ENCODE results near the gene FSD2.
"Not testable (repeated sequence)": the region's sequence is repeated elsewhere in the genome, so short reads cannot be mapped to it uniquely, and the experiment has no call there.

FSD2 gene

GRCh38 chr15:82715003-82715402 is 90.9 kb downstream of the FSD2 start:
- no peak for DNase-seq

- DNase-seq, result no peak
These were observed 91.9 kb downstream of the FSD2 start for GRCh38 chr15:82714016-82714415.

GRCh38 chr15:82712036-82712435 is 93.8 kb downstream of the FSD2 start:
- no peak for DNase-seq

- DNase-seq, result no peak
These were observed 94.9 kb downstream of the FSD2 start for GRCh38 chr15:82710926-82711490.

GRCh38 chr15:82710208-82710555 is 95.7 kb downstream of the FSD2 start:
- no peak for DNase-seq

- DNase-seq, result peak; percentile 84 to 92
These were observed 96.3 kb downstream of the FSD2 start, which contains the start of gene AP3B2 for GRCh38 chr15:82709421-82710207. Gene AP3B2 (minus strand): TSS chr15:82709875. CDS start chr15:82709706, 169 bp downstream.

- DNase-seq, result peak; percentile 25 to 58
These were observed 96.8 kb downstream of the FSD2 start for GRCh38 chr15:82709081-82709420.

GRCh38 chr15:82705856-82706255 is 100.0 kb downstream of the FSD2 start:
- not testable (repeated sequence) for DNase-seq

All from NCI-H524 (cell line).